NCI-H526 (cell line): Measurements from ENCODE around the gene LTF.
"Not testable (repeated sequence)": the region's sequence is repeated elsewhere in the genome, so short reads cannot be mapped to it uniquely, and the experiment has no call there.

ENCODE experiments used
- DNase-seq, 2 experiments: peaks; one replicate each; lab custom pipeline; 2025; lab: John Stamatoyannopoulos, UW

Gene LTF

DNA sequence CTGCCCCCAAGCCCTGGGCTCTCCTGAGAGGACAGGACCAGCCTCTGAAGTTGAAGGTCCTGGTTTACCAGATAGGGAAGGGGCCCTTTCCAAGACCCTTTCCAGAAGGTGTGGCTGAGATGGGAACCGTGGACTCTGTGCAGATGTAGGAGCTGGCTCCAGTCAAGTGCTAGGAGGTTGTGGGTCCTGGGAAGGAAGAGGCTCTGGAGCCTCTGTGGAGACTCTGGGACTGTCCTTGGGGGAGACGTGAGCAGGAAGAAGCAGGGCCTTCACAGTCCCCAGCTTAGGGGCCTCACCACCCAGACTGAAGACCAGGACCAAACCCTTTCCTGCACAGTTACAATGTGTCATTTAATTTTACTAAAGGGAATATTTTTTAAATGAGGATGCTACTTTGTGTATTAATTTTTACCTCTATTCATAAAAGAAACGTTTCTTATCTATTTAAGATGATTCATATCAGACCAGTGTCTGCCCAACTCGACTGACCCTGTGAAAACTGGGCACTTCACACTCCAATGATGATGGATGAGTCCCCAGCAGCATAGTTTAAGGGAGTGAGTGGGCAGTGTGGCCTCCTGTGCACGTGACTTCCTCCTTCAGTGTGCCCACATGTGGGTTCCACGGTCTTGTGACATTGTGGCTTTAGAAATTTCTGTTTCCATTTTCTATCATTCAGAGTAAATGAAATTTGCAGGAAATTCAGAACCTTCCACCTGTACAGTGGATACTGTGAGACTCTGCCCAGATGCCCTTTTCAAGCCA lies 68.8 kb downstream of the LTF start:
- no peak for DNase-seq

DNA sequence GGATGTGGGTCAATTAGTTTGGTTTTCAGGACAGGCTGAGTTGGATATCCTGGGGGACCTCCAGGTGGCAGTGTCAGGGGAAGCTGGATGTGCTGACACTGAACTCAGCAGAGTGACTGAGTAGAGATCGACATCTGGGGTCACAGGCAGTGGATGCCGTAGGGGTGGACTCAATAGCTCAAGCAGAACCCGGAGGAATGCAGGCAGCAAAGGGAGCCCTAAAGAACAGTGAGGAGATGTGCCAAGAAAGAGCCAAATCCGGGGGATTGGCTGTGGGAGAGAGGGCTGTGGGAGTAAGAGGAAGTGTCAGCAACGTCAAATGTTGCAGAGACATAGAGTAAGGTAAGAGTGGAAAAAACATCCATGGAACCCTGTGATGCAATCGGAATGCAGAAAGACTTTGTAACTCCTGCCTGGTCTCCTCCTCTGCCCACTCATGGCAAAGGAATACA lies 69.5 kb downstream of the LTF start:
- peak in 1 of 2 experiments; percentile 5 for DNase-seq

DNA sequence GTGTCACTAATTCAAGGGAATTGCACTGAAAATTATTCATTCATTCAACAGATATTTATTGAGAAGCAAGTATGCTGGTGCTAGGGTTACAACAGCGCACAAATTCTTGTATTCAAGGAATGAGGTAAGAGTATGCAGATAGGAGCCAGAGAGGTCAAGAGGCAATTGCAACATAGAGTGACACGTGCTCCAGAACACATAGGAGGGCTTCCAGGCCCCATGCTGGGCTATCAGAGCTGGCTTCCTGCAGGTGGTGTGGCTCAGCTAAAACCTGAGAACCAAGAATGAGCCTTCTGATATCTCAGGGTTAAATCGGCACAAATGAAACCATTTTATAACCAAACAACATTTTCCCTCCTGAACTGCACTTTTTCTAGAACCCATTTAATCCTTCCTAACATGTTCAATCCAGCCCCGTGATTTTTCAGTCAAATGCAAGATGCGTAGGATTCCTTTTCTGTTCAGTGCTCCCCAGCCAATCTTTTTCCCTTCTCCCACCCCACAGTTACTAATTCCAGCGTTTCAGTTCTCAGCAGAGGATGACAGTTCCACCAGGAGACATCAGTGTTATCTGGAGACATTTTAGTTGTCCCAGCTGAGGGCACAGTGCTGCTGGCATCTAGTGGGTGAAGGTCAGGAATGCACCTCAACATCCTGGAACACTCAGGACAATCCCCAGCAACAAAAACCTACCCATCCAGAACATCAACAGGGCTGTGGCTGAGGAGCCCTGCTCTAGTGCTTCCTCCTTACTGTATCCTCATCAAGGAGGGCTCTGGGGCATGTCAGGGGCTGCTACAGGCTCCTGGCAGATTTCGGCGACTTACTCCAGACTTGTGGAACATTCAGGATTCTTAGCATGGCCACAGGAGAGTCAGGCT lies 70.9 kb downstream of the LTF start:
- no peak for DNase-seq

DNA sequence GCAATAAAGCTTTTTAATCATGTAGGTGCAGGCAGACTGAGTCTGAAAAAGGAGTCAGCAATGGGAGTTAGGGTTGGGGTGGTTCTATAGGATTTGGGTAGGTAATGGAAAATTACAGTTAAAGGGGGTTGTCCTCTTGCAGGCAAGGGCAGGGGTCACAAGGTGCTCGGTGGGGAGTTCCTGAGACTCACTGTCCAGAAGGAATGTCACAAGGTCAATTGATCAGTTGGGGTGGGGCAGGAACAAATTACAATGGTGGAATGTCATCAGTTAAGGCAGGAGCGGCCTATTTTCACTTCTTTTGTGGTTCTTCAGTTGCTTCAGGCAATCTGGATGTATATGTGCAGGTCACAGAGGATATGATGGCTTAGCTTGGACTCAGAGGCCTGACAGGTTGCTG lies 71.7 kb downstream of the LTF start:
- no peak for DNase-seq

DNA sequence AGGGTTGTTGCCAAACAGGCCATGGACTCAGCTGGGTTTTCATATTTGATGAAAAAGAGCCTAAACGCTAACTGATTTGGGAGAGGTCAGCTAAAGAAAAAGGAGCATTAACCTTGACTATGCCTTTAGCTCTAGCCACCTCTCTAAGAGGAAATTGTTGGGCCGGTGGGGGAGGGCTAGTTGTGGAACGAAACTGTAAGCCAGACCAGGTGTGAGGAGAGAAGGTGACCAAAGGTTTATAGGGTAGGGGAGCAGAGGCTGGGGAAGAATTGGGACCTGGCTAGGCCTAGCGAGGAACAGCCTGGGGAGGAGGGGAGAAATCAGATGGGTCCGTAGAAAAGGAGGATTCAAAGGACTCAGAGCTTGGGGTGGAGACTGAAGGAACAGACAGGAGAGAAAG lies 73.2 kb downstream of the LTF start:
- DNase-seq: not testable (repeated sequence)

DNA sequence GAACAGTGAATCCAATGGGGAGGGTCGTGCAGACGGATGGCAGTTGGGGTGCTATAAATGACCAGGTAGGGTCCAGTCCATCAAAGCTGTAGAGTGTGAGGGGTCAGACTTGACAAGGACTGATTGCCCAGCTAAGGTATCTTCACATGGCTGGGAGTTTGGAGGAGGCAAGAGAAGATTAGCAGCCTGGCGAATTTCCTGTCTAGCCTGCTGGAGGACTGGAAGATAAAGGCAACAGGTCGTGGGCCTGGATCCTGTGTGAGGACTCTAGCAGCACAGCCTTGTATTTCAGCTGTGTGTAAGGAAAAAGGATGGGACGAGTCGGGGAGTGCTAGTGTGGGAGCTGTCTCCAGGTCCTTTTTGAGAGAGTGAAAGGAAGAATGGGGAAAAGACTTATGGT lies 75.4 kb downstream of the LTF start:
- DNase-seq: no peak

DNA sequence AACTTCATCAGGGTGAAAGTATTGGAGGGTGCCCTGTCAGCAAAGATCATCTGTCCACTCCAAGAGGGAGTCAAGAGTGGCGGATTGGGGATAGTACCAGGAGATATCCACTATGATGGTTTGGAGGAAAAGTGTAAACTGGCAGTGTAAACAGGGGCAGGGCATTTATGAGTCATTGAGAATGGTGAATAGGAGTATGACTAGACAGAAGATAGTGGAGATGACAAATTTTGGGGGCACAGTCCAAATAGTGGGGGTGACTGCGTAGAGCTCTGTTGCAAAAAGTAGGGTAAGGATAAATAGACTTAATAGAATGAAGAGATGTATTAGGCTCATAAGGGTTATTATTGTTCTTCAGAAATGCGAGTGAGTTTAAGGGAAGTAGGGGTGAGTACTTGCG lies 75.9 kb downstream of the LTF start:
- DNase-seq: not testable (repeated sequence)

DNA sequence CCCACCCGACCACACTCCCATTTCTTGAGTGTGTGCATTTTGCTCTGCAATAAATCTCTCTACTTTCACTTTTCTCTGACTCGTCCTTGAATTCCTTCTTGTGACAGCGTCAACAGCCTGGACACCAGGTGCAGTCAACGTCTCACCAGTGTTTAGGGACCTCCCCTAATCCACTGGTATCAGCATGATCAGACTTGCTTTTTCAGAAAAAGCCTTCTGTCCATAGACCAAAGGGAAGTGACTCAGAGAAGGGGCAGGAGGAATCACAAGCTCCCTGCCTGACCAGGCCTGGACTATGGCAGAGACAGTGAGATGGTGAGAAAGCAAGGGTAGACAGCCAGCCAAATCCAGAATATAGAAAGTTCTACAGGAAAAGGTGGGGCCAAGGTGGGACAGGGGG lies 78.5 kb downstream of the LTF start:
- DNase-seq: no peak
